ENCODE data around the gene LIN52. TPM values are rescaled to one million over a fixed set of nuclear protein-coding genes. Genes with fewer than 3 reads are reported as not detected.

The LIN52 gene
- total and polyA plus RNA-seq, 2 of the 13 experiments (the other 11 are each of a cell fraction or from before 2014, with no cell fraction given): 11.4 to 23.3 TPM

DNA sequence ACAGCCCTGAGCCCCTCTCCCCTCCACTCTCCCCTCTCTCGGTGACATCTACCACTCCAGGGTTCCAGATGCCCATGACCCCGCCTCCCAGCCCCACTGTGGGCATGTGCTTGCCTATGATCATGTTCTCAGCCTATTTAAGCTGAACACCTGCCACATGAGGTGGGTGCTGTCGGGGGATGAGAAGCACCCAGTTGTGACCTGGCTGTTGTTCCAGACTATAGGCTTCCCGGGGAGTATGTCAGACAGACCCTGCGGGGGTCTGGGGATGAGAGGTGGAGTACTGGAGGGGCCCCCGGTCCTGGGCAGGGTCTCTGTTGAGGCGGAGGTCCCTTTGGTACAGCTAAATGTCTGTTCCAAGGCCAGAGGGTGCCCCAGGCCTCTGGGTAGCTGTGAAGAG is 160.5 kb downstream of the LIN52 start:
- DNase-seq (ENCODE audit: low spot score) (no peak), ATAC-seq (no peak), FAIRE-seq (no peak)
- Histone ChIP-seq H3K27me3 (ENCODE audit: control insufficient read depth in 1 of 2, insufficient read depth in 2 of 2, low read length in 2 of 2) (peaks cover 1 to 45% of the 10 kb centered on the region in 2 experiments; a peak in 4 of 5 replicates), H2AFZ (ENCODE audit: low read length) (no peak overlapping the region), H3K27ac (ENCODE audit: extremely low read length, insufficient read depth, low read length) (no peak overlapping the region), H3K79me2 (ENCODE audit: insufficient read depth, low read length) (no peaks in the 10 kb centered on the region), H3K9me3 (ENCODE audit: low read length) (no peaks in the 10 kb centered on the region), H3K4me3 (replicated peaks in 1 of 3; ENCODE audit: insufficient read depth in 1 of 3, low read depth in 2 of 3, low read length in 3 of 3) (no peak overlapping the region), H3K9ac (ENCODE audit: insufficient read depth, low read depth, low read length) (no peak overlapping the region), H3K36me3 (replicated peaks in 1 of 2; ENCODE audit: control insufficient read depth in 1 of 2, insufficient read depth in 2 of 2, low read length in 2 of 2) (no peaks in the 10 kb centered on the region), H4K20me1 (ENCODE audit: insufficient read depth, low read length) (no peaks in the 10 kb centered on the region), H3K4me1 (ENCODE audit: insufficient read depth, low read length) (peaks cover 23% of the 10 kb centered on the region), H3K4me2 (ENCODE audit: low read depth, low read length) (no peak overlapping the region)
- no TSS peak for BruUV-seq (replicated peaks)
- ChIA-PET POLR2A (no interaction called here), CTCF (ENCODE audit: low intra/inter-chr PET ratio, low total read pairs) (no interaction called here)
- intact Hi-C loops (cut with micrococcal nuclease; ENCODE audit: unreplicated experiment): no loop called here
- 0% methylated on average over 1 of the region's 7 CpGs for WGBS (ENCODE audit: low lambda C conversion rate)
- in situ Hi-C loops (cut with HindIII; ENCODE audit: extremely low pct_ligation_motif_present, low pct_unique_long_range_greater_than_20kb): no loop called here
- TF ChIP-seq POLR2G (IDR thresholded peaks at IDR 0.05; ENCODE audit: low read depth, low read length): no peak
- TF ChIP-seq ZFP37 (CRISPR knock-in tag; IDR thresholded peaks at IDR 0.05; ENCODE audit: borderline replicate concordance): no peak
- no peak for TF ChIP-seq ZBTB7A (CRISPR knock-in tag; IDR thresholded peaks at IDR 0.05)
- no peak for TF ChIP-seq HNRNPLL (IDR thresholded peaks at IDR 0.05; ENCODE audit: low read depth, low read length, poor library complexity, severe bottlenecking)
- TF ChIP-seq, protein P1, sequence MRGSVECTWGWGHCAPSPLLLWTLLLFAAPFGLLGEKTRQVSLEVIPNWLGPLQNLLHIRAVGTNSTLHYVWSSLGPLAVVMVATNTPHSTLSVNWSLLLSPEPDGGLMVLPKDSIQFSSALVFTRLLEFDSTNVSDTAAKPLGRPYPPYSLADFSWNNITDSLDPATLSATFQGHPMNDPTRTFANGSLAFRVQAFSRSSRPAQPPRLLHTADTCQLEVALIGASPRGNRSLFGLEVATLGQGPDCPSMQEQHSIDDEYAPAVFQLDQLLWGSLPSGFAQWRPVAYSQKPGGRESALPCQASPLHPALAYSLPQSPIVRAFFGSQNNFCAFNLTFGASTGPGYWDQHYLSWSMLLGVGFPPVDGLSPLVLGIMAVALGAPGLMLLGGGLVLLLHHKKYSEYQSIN (CRISPR knock-in tag; IDR thresholded peaks at IDR 0.05; ENCODE audit: borderline replicate concordance): no peak
- TF ChIP-seq, protein P2, sequence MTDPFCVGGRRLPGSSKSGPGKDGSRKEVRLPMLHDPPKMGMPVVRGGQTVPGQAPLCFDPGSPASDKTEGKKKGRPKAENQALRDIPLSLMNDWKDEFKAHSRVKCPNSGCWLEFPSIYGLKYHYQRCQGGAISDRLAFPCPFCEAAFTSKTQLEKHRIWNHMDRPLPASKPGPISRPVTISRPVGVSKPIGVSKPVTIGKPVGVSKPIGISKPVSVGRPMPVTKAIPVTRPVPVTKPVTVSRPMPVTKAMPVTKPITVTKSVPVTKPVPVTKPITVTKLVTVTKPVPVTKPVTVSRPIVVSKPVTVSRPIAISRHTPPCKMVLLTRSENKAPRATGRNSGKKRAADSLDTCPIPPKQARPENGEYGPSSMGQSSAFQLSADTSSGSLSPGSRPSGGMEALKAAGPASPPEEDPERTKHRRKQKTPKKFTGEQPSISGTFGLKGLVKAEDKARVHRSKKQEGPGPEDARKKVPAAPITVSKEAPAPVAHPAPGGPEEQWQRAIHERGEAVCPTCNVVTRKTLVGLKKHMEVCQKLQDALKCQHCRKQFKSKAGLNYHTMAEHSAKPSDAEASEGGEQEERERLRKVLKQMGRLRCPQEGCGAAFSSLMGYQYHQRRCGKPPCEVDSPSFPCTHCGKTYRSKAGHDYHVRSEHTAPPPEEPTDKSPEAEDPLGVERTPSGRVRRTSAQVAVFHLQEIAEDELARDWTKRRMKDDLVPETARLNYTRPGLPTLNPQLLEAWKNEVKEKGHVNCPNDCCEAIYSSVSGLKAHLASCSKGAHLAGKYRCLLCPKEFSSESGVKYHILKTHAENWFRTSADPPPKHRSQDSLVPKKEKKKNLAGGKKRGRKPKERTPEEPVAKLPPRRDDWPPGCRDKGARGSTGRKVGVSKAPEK (CRISPR knock-in tag; IDR thresholded peaks at IDR 0.05; ENCODE audit: borderline replicate concordance): no peak
- TF ChIP-seq POLR2AphosphoS5 (IDR thresholded peaks at IDR 0.05; ENCODE audit: low read depth, low read length): no peak
- TF ChIP-seq, protein P3, sequence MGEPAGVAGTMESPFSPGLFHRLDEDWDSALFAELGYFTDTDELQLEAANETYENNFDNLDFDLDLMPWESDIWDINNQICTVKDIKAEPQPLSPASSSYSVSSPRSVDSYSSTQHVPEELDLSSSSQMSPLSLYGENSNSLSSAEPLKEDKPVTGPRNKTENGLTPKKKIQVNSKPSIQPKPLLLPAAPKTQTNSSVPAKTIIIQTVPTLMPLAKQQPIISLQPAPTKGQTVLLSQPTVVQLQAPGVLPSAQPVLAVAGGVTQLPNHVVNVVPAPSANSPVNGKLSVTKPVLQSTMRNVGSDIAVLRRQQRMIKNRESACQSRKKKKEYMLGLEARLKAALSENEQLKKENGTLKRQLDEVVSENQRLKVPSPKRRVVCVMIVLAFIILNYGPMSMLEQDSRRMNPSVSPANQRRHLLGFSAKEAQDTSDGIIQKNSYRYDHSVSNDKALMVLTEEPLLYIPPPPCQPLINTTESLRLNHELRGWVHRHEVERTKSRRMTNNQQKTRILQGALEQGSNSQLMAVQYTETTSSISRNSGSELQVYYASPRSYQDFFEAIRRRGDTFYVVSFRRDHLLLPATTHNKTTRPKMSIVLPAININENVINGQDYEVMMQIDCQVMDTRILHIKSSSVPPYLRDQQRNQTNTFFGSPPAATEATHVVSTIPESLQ (CRISPR knock-in tag; conservative IDR thresholded peaks at IDR 0.05): no peak
- TF ChIP-seq STAT5B (CRISPR knock-in tag; IDR thresholded peaks at IDR 0.05): no peak
- no peak for TF ChIP-seq HNF4G (IDR thresholded peaks at IDR 0.05; ENCODE audit: borderline replicate concordance, low read depth, low read length)
- no peak for TF ChIP-seq HNF4G (CRISPR knock-in tag; IDR thresholded peaks at IDR 0.05; ENCODE audit: borderline replicate concordance, low read depth)
- TF ChIP-seq JUNB (CRISPR knock-in tag; IDR thresholded peaks at IDR 0.05; ENCODE audit: borderline replicate concordance): no peak
- TF ChIP-seq FOSL1 (CRISPR knock-in tag; IDR thresholded peaks at IDR 0.05; ENCODE audit: borderline replicate concordance): no peak
- TF ChIP-seq, protein P4, sequence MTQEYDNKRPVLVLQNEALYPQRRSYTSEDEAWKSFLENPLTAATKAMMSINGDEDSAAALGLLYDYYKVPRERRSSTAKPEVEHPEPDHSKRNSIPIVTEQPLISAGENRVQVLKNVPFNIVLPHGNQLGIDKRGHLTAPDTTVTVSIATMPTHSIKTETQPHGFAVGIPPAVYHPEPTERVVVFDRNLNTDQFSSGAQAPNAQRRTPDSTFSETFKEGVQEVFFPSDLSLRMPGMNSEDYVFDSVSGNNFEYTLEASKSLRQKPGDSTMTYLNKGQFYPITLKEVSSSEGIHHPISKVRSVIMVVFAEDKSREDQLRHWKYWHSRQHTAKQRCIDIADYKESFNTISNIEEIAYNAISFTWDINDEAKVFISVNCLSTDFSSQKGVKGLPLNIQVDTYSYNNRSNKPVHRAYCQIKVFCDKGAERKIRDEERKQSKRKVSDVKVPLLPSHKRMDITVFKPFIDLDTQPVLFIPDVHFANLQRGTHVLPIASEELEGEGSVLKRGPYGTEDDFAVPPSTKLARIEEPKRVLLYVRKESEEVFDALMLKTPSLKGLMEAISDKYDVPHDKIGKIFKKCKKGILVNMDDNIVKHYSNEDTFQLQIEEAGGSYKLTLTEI (CRISPR knock-in tag; conservative IDR thresholded peaks at IDR 0.05): no peak
- TF ChIP-seq ZNF850 (CRISPR knock-in tag; conservative IDR thresholded peaks at IDR 0.05): no peak
- no peak for TF ChIP-seq ZNF780A (CRISPR knock-in tag; IDR thresholded peaks at IDR 0.05)
- TF ChIP-seq SP1 (IDR thresholded peaks at IDR 0.05): no peak
- no peak for TF ChIP-seq SP1 (CRISPR knock-in tag; IDR thresholded peaks at IDR 0.05)
- TF ChIP-seq THYN1 (CRISPR knock-in tag; IDR thresholded peaks at IDR 0.05; ENCODE audit: borderline replicate concordance, low read depth): no peak

Measured in HepG2 (cell line).